Tibial nerve (tissue), 4 donors: ENCODE measurements around the gene SOHLH2. TPM values are rescaled to one million over a fixed set of nuclear protein-coding genes. Genes with fewer than 3 reads are reported as not detected.

Experiments
- DNase-seq, 2 donors: peaks; one replicate each; pipeline ENCODE4 v3.0.0-alpha.2; 2019; ENCODE audit warnings: low spot score in 2 of 2
- H3K27ac ChIP-seq, 4 donors: fragments of 200-600 bp; sonication (generic) in 3 of 4; one replicate each; pipeline ENCODE4 v1.5.1; 2017 to 2019; ENCODE audit warnings: mild to moderate bottlenecking in 1 of 4
- H3K27me3 ChIP-seq, 2 donors: fragments of 200-600 bp; sonication (generic) in 1 of 2; one replicate each; pipeline versions ENCODE4 v1.5.1 to v1.6.0; 2017 to 2019
- H3K36me3 ChIP-seq, 3 donors: fragments of 200-600 bp; sonication (generic); one replicate each; pipeline ENCODE4 v1.5.1; 2018 to 2019
- H3K4me1 ChIP-seq, 4 donors: fragments of 200-600 bp; sonication (generic) in 3 of 4; one replicate each; pipeline ENCODE4 v1.5.1; 2017 to 2019
- H3K4me3 ChIP-seq, 4 donors: fragments of 200-600 bp; sonication (generic) in 3 of 4; one replicate each; pipeline ENCODE4 v1.5.1; 2017 to 2019; ENCODE audit warnings: mild to moderate bottlenecking in 1 of 4, moderate library complexity in 1 of 4
- H3K9me3 ChIP-seq, 4 donors: fragments of 200-600 bp; sonication (generic) in 3 of 4; one replicate each; pipeline ENCODE4 v1.5.1; 2017 to 2019
- EP300 ChIP-seq, 2 donors: sonication (generic); formaldehyde crosslinking; IDR thresholded peaks; one replicate each; pipeline ENCODE4 v1.6.1; 2017; ENCODE audit warnings: antibody characterized with exemption in 2 of 2, mild to moderate bottlenecking in 1 of 2
- POLR2A ChIP-seq, 2 donors: fragments of 450-650 bp; IDR thresholded peaks; one replicate each; pipeline ENCODE4 v1.6.1; 2017; ENCODE audit warnings: antibody characterized with exemption in 2 of 2, mild to moderate bottlenecking in 2 of 2, moderate library complexity in 2 of 2
- WGBS, 2 donors: methylation state at CpG; one replicate each; pipeline ENCODE4 v1.1.5; 2018; 5-methylcytosine and 5-hydroxymethylcytosine counted together
- total RNA-seq, 4 donors: library from RNA; depleted of rRNA; stranded (reverse); fragments of >200 nt; gene quantifications; one replicate each; pipeline ENCODE4 v1.1.0, GENCODE V29; 2016
- TF ChIP-seq, protein P1 (sequence below), 5 experiments: fragments of 200-600 bp in 3 of 5; fragments of 450-650 bp in 2 of 5; sonication (generic) in 3 of 5; IDR thresholded peaks; one replicate each; pipeline ENCODE4 v1.5.1; 2016 to 2019; ENCODE audit warnings: antibody characterized with exemption in 5 of 5, mild to moderate bottlenecking in 3 of 5, moderate library complexity in 2 of 5

SOHLH2 gene
- total RNA-seq, 4 donors from 2014 or later: 0.20 TPM; not detected in 3

DNA sequence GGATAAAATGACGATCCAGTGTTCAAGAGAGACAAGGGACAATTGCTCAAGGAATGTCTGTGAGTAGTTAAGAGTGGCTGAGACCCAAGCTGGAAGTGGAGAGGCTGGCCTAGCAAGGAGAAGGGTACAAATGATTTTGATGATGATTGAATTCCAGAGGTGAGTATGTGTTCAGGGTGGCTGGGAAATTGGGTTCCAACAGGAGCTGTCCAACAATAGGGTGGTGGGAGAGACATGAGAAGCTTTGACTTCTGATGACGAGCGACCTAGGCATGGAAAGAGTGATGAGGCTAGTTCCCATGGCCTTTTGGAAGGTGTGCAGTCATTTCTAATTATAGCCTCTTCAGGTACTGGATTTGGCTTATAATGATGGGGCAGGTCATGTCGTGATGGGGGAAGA is 54.1 kb downstream of the SOHLH2 start:
- Histone ChIP-seq H3K36me3 (no peaks in the 10 kb centered on the region), H3K27ac (no peak overlapping the region), H3K4me3 (no peak overlapping the region), H3K4me1 (peaks cover 0 to 21% (median 0%) of the 10 kb centered on the region in 4 donors), H3K27me3 (no peaks in the 10 kb centered on the region), H3K9me3 (no peaks in the 10 kb centered on the region)
- 73 to 83% methylated on average over 4 of the region's 4 CpGs for WGBS, 2 donors
- TF ChIP-seq, protein P1, sequence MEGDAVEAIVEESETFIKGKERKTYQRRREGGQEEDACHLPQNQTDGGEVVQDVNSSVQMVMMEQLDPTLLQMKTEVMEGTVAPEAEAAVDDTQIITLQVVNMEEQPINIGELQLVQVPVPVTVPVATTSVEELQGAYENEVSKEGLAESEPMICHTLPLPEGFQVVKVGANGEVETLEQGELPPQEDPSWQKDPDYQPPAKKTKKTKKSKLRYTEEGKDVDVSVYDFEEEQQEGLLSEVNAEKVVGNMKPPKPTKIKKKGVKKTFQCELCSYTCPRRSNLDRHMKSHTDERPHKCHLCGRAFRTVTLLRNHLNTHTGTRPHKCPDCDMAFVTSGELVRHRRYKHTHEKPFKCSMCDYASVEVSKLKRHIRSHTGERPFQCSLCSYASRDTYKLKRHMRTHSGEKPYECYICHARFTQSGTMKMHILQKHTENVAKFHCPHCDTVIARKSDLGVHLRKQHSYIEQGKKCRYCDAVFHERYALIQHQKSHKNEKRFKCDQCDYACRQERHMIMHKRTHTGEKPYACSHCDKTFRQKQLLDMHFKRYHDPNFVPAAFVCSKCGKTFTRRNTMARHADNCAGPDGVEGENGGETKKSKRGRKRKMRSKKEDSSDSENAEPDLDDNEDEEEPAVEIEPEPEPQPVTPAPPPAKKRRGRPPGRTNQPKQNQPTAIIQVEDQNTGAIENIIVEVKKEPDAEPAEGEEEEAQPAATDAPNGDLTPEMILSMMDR (IDR thresholded peaks at IDR 0.05): no peak
- TF ChIP-seq EP300 (IDR thresholded peaks at IDR 0.05) (no peak), POLR2A (IDR thresholded peaks at IDR 0.05) (no peak)
- no peak for DNase-seq

DNA sequence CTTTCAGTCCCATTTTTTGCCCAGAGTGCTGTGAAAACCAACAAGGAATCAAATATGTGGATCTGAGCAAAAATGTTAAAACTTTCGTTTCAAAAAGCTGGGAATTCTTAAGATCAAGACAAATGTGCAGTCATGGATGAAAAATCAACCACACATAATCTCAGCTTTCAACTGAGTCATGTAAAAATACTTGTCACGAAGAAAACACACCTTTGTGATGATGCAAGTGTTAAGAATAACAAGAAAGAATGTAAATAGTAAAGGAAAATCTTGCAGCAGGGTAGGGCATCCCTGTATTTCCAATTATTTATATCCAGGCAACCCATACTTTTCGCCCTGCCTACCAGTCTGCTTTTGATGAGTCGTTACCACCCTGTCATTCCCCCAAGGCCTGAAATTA is 55.7 kb downstream of the SOHLH2 start:
- Histone ChIP-seq H3K36me3 (no peaks in the 10 kb centered on the region), H3K4me1 (peaks cover 0 to 22% (median 4%) of the 10 kb centered on the region in 4 donors), H3K4me3 (no peak overlapping the region), H3K27ac (no peak overlapping the region), H3K9me3 (no peaks in the 10 kb centered on the region), H3K27me3 (no peaks in the 10 kb centered on the region)
- WGBS, 2 donors: 74 to 80% methylated on average over 4 of the region's 4 CpGs
- DNase-seq: no peak
- TF ChIP-seq, protein P1 (IDR thresholded peaks at IDR 0.05): no peak
- TF ChIP-seq EP300 (IDR thresholded peaks at IDR 0.05) (no peak), POLR2A (IDR thresholded peaks at IDR 0.05) (no peak)

DNA sequence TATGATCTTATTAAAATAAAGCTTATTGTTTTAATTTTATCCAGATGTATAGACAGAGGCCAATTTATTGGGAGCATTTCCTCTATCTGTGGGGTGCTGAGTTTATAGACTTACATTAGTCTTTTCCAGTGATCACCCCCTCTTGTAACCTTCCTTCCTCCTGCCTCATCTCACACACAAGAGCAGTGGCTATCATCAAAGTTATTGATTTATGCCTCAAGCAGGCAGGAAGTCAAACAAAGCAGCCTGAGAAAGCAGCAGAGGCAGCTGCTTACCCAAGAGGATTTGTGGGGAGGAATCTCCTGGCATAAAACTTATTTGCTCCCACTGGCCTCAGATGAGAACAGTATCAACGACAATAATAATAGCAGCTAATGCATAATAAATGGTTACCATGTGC is 56.9 kb downstream of the SOHLH2 start:
- WGBS, 2 donors: 29 to 33% methylated on average over 1 of the region's 1 CpG
- no peak overlapping the region for H3K27ac ChIP-seq
- no peak for DNase-seq
- H3K4me3 ChIP-seq: no peak overlapping the region
- peaks cover 0 to 19% (median 4%) of the 10 kb centered on the region in 4 donors for H3K4me1 ChIP-seq
- H3K36me3 ChIP-seq: no peaks in the 10 kb centered on the region
- TF ChIP-seq, protein P1 (IDR thresholded peaks at IDR 0.05): no peak
- TF ChIP-seq POLR2A (IDR thresholded peaks at IDR 0.05): no peak
- TF ChIP-seq EP300 (IDR thresholded peaks at IDR 0.05): no peak
- H3K27me3 ChIP-seq: no peaks in the 10 kb centered on the region
- no peaks in the 10 kb centered on the region for H3K9me3 ChIP-seq

- Histone ChIP-seq H3K36me3 (no peaks in the 10 kb centered on the region), H3K27me3 (no peaks in the 10 kb centered on the region), H3K4me3 (peak overlapping the region in 2 of 4 donors; percentile 21 to 32), H3K27ac (no peak overlapping the region), H3K4me1 (peaks cover 0 to 19% (median 4%) of the 10 kb centered on the region in 4 donors), H3K9me3 (no peaks in the 10 kb centered on the region)
- no peak for TF ChIP-seq POLR2A (IDR thresholded peaks at IDR 0.05)
- TF ChIP-seq, protein P1 (IDR thresholded peaks at IDR 0.05): no peak
- no peak for TF ChIP-seq EP300 (IDR thresholded peaks at IDR 0.05)
- DNase-seq: no peak
- WGBS, 2 donors: 16 to 31% methylated on average over 25 to 28 of the region's 35 CpGs
These were observed 59.6 kb downstream of the SOHLH2 start for GRCh38 chr13:36154567-36155291.

DNA sequence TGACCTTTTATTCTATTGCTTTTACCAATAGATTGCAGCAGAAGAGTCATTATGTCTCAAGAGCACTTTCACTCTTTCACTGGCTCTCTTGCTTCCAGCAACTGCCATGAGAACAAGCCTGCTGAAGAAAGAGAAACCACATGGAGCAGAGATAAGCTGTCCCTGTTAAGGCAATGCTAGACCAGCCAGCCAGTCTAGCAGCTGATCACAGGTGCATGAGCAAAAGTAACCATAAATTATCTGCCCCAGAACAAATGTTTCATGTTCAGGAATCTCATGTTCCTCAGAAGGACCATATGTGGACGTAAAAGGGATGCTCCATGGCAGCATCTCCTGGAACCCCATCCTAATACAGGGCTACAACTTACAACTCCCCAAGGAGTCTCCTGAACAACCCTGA is 62.8 kb downstream of the SOHLH2 start:
- 75 to 88% methylated on average over 1 of the region's 1 CpG for WGBS, 2 donors
- DNase-seq: no peak
- H3K27me3 ChIP-seq: no peaks in the 10 kb centered on the region
- no peak overlapping the region for H3K4me3 ChIP-seq
- H3K9me3 ChIP-seq: no peaks in the 10 kb centered on the region
- no peaks in the 10 kb centered on the region for H3K36me3 ChIP-seq
- peaks cover 0 to 9% (median 4%) of the 10 kb centered on the region in 4 donors for H3K4me1 ChIP-seq
- TF ChIP-seq, protein P1 (IDR thresholded peaks at IDR 0.05): no peak
- TF ChIP-seq POLR2A (IDR thresholded peaks at IDR 0.05) (no peak), EP300 (IDR thresholded peaks at IDR 0.05) (no peak)
- no peak overlapping the region for H3K27ac ChIP-seq
